ENCODE results near the gene PPP2R5A.

The PPP2R5A gene

GRCh38 chr1:212284744-212285684 lies at the start of gene PPP2R5A:
PPP2R5A (plus strand) TSS chr1:212285410; CDS start chr1:212286111, 701 bp downstream.
- no peak for TF ChIP-seq ZNF274 (IDR thresholded peaks at IDR 0.05; ENCODE audit: low read depth, low read length)
- H3K4me3 ChIP-seq (ENCODE audit: low read length), result peak within 1 kb of the TSS; percentile 97

- no peak for TF ChIP-seq ZNF274 (IDR thresholded peaks at IDR 0.05; ENCODE audit: low read depth, low read length)
- H3K4me3 ChIP-seq (ENCODE audit: low read length), result no peak overlapping the region
Measured at GRCh38 chr1:212235857-212236256, 49.4 kb upstream of the PPP2R5A start.

GRCh38 chr1:212236664-212237220 lies 48.5 kb upstream of the PPP2R5A start:
- no peak overlapping the region for H3K4me3 ChIP-seq (ENCODE audit: low read length)
- no peak for TF ChIP-seq ZNF274 (IDR thresholded peaks at IDR 0.05; ENCODE audit: low read depth, low read length)

GRCh38 chr1:212237651-212238050 lies 47.6 kb upstream of the PPP2R5A start:
- no peak for TF ChIP-seq ZNF274 (IDR thresholded peaks at IDR 0.05; ENCODE audit: low read depth, low read length)
- H3K4me3 ChIP-seq (ENCODE audit: low read length), result no peak overlapping the region

- TF ChIP-seq ZNF274 (IDR thresholded peaks at IDR 0.05; ENCODE audit: low read depth, low read length), result no peak
- H3K4me3 ChIP-seq (ENCODE audit: low read length), result no peak overlapping the region
Measured at GRCh38 chr1:212238552-212238951, 46.7 kb upstream of the PPP2R5A start.

GRCh38 chr1:212241501-212241900 lies 43.7 kb upstream of the PPP2R5A start:
- no peak overlapping the region for H3K4me3 ChIP-seq (ENCODE audit: low read length)
- no peak for TF ChIP-seq ZNF274 (IDR thresholded peaks at IDR 0.05; ENCODE audit: low read depth, low read length)

- no peak overlapping the region for H3K4me3 ChIP-seq (ENCODE audit: low read length)
- no peak for TF ChIP-seq ZNF274 (IDR thresholded peaks at IDR 0.05; ENCODE audit: low read depth, low read length)
Measured at GRCh38 chr1:212241957-212242287, 43.3 kb upstream of the PPP2R5A start.

GRCh38 chr1:212242288-212242984 lies 42.8 kb upstream of the PPP2R5A start:
- TF ChIP-seq ZNF274 (IDR thresholded peaks at IDR 0.05; ENCODE audit: low read depth, low read length), result no peak
- H3K4me3 ChIP-seq (ENCODE audit: low read length), result no peak overlapping the region; the same call in 1 of the 2 replicates

- H3K4me3 ChIP-seq (ENCODE audit: low read length), result no peak overlapping the region
- no peak for TF ChIP-seq ZNF274 (IDR thresholded peaks at IDR 0.05; ENCODE audit: low read depth, low read length)
Measured at GRCh38 chr1:212242985-212243308, 42.3 kb upstream of the PPP2R5A start.

- TF ChIP-seq ZNF274 (IDR thresholded peaks at IDR 0.05; ENCODE audit: low read depth, low read length), result no peak
- no peak overlapping the region for H3K4me3 ChIP-seq (ENCODE audit: low read length)
Measured at GRCh38 chr1:212244441-212244840, 40.8 kb upstream of the PPP2R5A start.

- no peak overlapping the region for H3K4me3 ChIP-seq (ENCODE audit: low read length)
- TF ChIP-seq ZNF274 (IDR thresholded peaks at IDR 0.05; ENCODE audit: low read depth, low read length), result no peak
Measured at GRCh38 chr1:212247179-212247721, 38.0 kb upstream of the PPP2R5A start.

GRCh38 chr1:212247988-212248387 lies 37.2 kb upstream of the PPP2R5A start:
- no peak for TF ChIP-seq ZNF274 (IDR thresholded peaks at IDR 0.05; ENCODE audit: low read depth, low read length)
- H3K4me3 ChIP-seq (ENCODE audit: low read length), result no peak overlapping the region

- no peak for TF ChIP-seq ZNF274 (IDR thresholded peaks at IDR 0.05; ENCODE audit: low read depth, low read length)
- no peak overlapping the region for H3K4me3 ChIP-seq (ENCODE audit: low read length)
Measured at GRCh38 chr1:212254853-212255363, 30.3 kb upstream of the PPP2R5A start.

GRCh38 chr1:212255705-212256307 lies 29.4 kb upstream of the PPP2R5A start:
- no peak for TF ChIP-seq ZNF274 (IDR thresholded peaks at IDR 0.05; ENCODE audit: low read depth, low read length)
- peak overlapping the region; percentile 7; the same call in 1 of the 2 replicates for H3K4me3 ChIP-seq (ENCODE audit: low read length)
